Stimulated activated CD4-positive, alpha-beta T cell treated with anti-CD3 and anti-CD28 coated beads, Interleukin-4, amount 100 ng/mL, for 4 hours (primary cell): ENCODE measurements around the gene CLIP2.

Source experiments
- DNase-seq, 2 experiments: peaks; one replicate each; pipeline ENCODE4 v3.0.0-alpha.2; 2020

The CLIP2 gene

GRCh38 chr7:74272305-74273038 lies 16.7 kb upstream of the CLIP2 start:
- DNase-seq: no peak

GRCh38 chr7:74275401-74275881 lies 13.8 kb upstream of the CLIP2 start:
- DNase-seq: no peak

- DNase-seq: no peak
Observed at GRCh38 chr7:74277636-74278035, 11.6 kb upstream of the CLIP2 start.

- no peak for DNase-seq
Observed at GRCh38 chr7:74280985-74281384, 8.2 kb upstream of the CLIP2 start.

- DNase-seq: no peak
Observed at GRCh38 chr7:74282748-74283459, 6.3 kb upstream of the CLIP2 start.

GRCh38 chr7:74283858-74284447 lies 5.3 kb upstream of the CLIP2 start:
- no peak for DNase-seq

GRCh38 chr7:74284781-74285259 lies 4.4 kb upstream of the CLIP2 start:
- no peak for DNase-seq

- DNase-seq: no peak
Observed at GRCh38 chr7:74286131-74286530, 3.1 kb upstream of the CLIP2 start.

- no peak for DNase-seq
Observed at GRCh38 chr7:74287303-74288033, 1.7 kb upstream of the CLIP2 start.

GRCh38 chr7:74288034-74288881 lies 949 bp upstream of the CLIP2 start:
- DNase-seq: no peak

GRCh38 chr7:74289659-74290552 lies 699 bp downstream of the CLIP2 start:
- DNase-seq: peak; percentile 13 to 16

- DNase-seq: no peak
Observed at GRCh38 chr7:74290553-74290950, 1.3 kb downstream of the CLIP2 start.

- DNase-seq: no peak
Observed at GRCh38 chr7:74290981-74291441, 1.8 kb downstream of the CLIP2 start.

- no peak for DNase-seq
Observed at GRCh38 chr7:74291535-74291934, 2.3 kb downstream of the CLIP2 start.

GRCh38 chr7:74292757-74293576 lies 3.8 kb downstream of the CLIP2 start:
- DNase-seq: no peak

GRCh38 chr7:74293577-74293908 lies 4.3 kb downstream of the CLIP2 start:
- DNase-seq: no peak

GRCh38 chr7:74294191-74294998 lies 5.2 kb downstream of the CLIP2 start:
- no peak for DNase-seq

- DNase-seq: no peak
Observed at GRCh38 chr7:74297516-74298233, 8.5 kb downstream of the CLIP2 start.

- no peak for DNase-seq
Observed at GRCh38 chr7:74299401-74299800, 10.2 kb downstream of the CLIP2 start.
